CD4-positive, alpha-beta T cell treated with Interferon gamma for 1 hour (primary cell): ENCODE data around the gene FOXO1.
"Not testable (repeated sequence)": the region's sequence is repeated elsewhere in the genome, so short reads cannot be mapped to it uniquely, and the experiment has no call there.

Experiments used
- DNase-seq: peaks from one replicate; pipeline ENCODE4 v3.0.0-alpha.2; 2020

The FOXO1 gene

GRCh38 chr13:40666045-40666932, at the start of gene FOXO1:
FOXO1 (minus strand) TSS chr13:40666641; CDS start chr13:40666212, 429 bp downstream.
- DNase-seq = peak; percentile 89

GRCh38 chr13:40714433-40714832, 48.0 kb upstream of the FOXO1 start:
- DNase-seq = not testable (repeated sequence)

- DNase-seq = no peak
These were observed 40.0 kb upstream of the FOXO1 start for GRCh38 chr13:40706439-40706838.

- no peak for DNase-seq
These were observed 31.3 kb upstream of the FOXO1 start for GRCh38 chr13:40697711-40698110.

- DNase-seq = no peak
These were observed 28.0 kb upstream of the FOXO1 start for GRCh38 chr13:40694426-40694825.

GRCh38 chr13:40692946-40693345, 26.5 kb upstream of the FOXO1 start:
- no peak for DNase-seq

GRCh38 chr13:40688781-40689180, 22.3 kb upstream of the FOXO1 start:
- no peak for DNase-seq

GRCh38 chr13:40682449-40683240, 16.2 kb upstream of the FOXO1 start:
- no peak for DNase-seq

GRCh38 chr13:40681341-40682146, 15.1 kb upstream of the FOXO1 start:
- no peak for DNase-seq

- no peak for DNase-seq
These were observed 14.3 kb upstream of the FOXO1 start for GRCh38 chr13:40680659-40681323.

- no peak for DNase-seq
These were observed 13.1 kb upstream of the FOXO1 start for GRCh38 chr13:40679480-40679985.

GRCh38 chr13:40677064-40677463, 10.6 kb upstream of the FOXO1 start:
- DNase-seq = no peak

GRCh38 chr13:40676007-40676406, 9.6 kb upstream of the FOXO1 start:
- no peak for DNase-seq

- DNase-seq = no peak
These were observed 7.0 kb upstream of the FOXO1 start for GRCh38 chr13:40673414-40673813.

GRCh38 chr13:40672765-40673397, 6.4 kb upstream of the FOXO1 start:
- no peak for DNase-seq

- no peak for DNase-seq
These were observed 5.7 kb upstream of the FOXO1 start for GRCh38 chr13:40671956-40672764.

GRCh38 chr13:40670307-40670706, 3.9 kb upstream of the FOXO1 start:
- no peak for DNase-seq

GRCh38 chr13:40668335-40668734, 1.9 kb upstream of the FOXO1 start:
- DNase-seq = peak; percentile 57

- DNase-seq = no peak
These were observed 1.2 kb upstream of the FOXO1 start for GRCh38 chr13:40667622-40667978.

- DNase-seq = peak; percentile 41
These were observed 636 bp upstream of the FOXO1 start for GRCh38 chr13:40666933-40667621.
